NCI-H1694 (cell line): Measurements from ENCODE around the gene PIAS4.

Experiments used
- DNase-seq: peaks from one replicate; lab custom pipeline; 2025; lab: John Stamatoyannopoulos, UW

Gene PIAS4

DNA sequence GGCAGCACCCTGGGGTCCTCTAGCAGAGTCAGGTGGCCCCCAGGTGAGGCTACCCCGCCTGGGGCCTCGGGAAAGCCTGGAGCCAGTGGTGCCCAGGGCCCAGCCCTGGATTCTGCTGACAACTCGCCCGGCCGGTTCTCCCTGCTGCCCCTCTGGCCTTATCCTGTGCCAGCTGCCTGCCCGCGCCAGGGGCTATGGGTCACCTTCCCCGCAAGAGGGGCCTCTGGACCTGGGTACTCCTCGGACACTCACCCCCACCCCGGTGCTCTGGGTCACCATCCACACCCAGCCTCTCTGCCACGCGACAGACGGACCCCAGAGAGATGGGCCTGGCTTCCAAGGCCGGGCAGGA lies 35.2 kb downstream of the PIAS4 start:
- no peak for DNase-seq

DNA sequence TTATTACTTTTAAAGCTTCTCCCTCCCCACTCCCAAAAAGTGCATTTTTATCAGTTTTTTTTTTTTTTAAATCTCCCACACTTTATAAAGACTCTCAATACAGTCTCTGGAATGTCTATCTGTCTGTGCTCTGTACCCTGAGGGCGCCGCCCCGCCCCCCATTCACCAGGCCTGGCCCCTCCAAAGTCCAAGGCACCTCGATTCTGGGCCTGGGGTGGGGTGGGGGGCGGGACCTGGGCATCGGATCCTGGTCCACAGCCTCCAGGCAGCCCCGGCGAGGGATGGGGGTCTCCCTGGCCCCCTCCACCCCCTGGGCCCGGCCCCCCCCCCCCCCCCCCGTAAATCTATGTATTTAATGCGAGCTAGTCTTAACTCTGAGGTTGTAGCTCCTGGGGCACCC lies 35.9 kb downstream of the PIAS4 start:
- no peak for DNase-seq

DNA sequence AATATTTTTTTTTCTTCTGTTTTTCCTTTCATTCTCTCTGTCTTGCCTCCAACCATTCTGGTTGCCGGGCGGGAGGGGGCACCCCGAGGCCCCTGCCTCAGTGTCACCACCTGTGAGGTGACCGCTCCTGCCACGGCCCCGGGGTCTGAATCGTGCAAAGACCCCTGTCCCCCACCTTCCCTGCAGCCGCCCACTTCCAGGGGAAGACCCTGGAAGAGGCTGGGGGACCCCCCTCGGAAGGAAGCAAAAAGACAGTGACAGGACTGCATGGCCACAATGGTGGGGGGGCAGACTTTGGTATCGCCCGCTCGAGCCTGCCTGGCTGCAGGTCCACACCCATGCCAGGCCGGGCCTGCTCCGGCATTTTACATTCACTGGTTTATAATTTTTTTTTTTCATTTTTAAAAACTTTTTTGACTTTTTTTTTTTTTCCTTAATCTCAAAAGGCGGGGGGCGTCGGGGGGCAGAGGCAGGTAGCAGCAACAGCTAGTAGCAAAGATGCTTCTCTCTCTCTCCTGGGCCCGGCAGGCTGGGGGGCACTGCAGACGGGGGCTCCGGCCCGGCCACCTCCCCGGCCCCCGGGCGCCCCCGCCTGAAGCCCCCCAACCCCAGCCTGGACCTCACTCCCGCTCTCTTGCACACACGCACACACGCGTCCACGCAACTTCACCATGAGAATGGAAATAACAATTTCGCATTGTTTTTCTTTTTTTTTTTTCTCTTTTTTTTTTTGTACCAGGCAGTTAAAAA lies 36.6 kb downstream of the PIAS4 start:
- no peak for DNase-seq

DNA sequence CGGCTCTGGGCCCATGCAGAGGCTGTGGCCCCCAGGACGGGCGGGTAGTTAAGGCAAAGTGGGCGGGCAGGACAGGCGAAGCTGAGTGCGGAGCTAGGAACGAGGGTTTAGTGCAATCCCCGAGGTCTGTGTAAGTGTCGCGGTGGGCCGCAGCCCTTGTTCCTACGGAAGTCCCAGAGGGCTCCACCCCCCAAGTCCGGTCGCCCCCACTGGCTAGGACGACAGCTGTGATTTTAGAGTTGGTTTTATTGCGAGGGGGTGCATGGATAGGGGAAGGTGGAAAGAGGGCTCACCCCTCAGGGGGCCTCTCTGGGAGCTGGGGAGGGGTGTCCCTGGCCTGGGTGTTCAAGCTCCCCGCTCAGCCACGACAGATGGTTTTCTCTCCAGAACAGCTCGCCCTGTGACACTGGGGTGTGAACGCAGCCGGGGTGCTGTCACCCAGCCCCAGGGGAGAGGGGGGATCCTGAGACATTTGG lies 37.5 kb downstream of the PIAS4 start:
- DNase-seq, result no peak

DNA sequence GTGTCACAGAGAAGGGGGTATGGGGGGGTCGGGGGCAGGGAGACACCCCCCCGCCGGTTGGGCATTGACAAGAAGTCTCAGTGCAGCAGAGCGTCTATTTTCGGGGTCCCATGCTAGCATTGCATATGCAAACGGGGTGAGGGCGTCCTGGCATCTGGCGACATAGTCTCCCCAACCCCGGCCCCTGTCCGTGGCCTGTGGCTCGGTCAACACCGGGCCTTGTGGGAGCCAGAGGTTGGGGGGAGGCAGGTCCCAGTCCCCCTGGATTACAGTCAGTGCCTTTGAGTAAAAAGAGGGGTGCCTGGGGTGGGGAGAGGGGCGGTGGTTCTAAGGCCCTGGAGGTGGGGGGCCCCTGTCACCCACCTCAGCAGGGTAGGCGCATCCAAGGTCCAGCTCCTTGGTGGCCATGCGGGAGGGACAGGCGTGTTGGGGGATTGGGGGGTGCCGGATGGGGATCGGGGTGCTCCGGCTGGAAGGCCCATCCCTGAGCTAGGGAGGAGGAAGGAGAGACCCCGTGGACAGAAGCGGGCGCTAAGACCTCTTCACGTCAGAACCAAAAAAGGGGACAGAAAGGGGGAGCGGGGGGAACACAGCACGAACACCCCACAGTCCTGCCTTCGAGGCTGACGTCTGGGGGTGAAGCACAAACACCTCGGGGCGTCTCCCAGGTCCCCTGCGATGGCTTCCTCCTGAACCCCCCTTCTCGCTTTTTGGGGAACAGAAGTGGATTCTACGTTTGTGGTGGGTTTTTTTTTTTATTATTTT lies 38.2 kb downstream of the PIAS4 start:
- no peak for DNase-seq

DNA sequence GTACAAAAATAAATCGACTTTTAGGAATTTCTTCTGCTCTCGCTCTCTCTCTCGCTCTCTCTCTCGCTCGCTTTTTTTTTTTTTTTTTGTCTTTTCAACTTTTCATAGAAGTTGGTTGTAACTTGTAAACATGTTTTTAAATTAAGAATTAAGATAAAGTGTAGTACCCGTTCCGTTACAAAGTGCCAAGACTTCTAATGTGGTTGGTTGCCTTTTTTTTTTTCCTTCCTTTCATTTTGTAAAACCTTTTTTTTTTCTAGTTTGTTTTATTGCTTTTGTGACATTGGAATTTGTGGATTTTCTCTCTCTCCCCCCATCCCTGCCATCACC lies 38.8 kb downstream of the PIAS4 start:
- no peak for DNase-seq

DNA sequence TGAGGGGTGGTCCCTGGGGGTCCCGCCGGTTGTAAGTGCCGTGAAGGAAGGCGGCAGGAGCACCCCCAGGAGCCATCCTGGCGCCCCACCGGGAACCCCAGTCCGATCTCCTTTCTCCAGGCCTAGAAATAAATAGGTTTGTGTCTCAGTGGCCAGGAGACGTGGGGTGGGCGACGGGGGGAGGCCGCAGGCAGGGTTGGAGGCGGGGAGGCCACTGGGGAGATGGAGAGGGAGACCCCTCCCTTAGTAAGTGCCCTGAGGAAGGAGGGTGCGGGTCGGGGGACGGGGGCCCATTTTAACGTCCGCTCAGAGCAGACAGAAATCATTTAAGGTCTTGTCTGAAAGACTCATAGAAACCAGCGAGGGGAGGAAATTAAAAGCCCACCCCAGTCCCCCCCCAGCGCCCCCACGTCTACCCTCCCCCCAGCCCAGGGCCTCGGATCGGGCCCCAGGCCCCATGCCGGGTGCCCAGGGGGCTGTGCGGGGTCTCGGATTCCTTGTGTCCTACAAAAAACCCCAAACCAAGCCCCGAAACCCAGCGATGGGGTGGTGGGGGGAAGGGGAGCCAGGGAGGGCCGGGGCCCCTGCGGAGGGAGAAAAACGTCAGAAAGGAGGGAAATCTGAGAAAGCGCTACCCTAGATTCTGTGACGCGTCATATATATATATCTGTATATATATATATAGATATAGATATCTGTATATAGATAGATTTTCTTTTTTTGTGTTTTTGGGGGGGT lies 39.6 kb downstream of the PIAS4 start:
- no peak for DNase-seq

DNA sequence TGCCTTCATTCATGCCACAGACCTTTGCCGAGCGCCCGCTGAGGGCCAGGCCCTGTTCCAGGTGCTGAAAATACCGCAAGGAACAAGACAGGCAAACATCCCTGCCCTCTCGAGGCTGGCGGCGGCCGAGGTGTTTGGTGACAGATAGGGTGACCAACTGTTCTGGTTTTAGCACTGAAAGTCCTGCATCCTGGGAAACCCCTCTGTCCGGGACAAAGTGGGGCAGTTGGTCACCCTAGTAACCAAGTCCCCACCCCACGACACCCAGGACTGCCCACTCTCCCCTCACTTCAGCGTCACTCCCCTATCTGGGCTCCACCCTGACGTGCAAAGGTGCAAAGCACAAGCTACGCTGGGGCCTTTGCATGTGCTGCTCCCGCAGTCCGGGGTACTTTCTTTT lies 41.9 kb downstream of the PIAS4 start:
- DNase-seq, result no peak

DNA sequence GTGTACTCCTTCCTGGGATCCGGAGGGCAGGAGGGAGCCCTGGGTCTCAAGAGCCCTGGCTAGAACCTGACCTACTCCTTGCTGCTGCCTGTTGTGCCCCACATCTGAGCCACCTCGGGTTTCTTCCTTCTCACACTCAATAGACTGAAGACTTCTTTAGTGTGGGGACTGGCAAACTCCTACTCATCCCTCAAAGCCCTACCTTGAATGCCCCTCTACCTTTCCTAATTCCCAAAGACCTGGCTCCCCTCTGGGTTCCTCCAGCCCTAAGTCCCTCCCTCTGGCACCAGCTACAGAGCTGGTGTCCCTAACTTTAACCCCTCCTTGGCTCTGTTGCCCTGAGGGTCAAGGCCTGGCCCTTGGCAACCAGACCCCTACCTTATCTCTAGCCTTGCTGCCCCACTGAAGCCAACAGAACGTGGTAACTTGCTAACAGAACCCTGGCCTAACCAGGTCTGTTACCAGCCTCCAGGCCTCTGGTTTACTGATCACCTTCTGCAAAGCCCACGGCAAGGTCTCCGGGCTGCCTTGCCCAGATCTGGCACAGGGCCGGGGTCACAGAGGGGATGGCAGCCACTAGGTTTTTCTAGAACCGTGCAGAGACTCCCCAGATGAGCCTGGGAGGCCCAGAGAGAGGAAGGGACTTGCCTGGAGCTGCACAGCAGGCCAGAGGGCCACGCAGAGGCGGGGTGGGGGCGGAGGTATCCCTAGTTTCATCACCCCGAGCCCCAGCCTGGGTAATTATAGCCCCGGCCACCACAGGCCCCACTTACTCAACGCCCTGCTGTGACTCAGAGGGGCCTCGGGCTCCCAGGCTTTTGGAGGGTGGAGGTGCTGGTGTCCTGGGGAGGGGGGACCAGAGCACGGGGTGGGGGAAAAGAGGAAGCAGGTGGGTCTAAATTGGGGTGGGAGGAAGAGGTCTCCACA lies 43.9 kb downstream of the PIAS4 start:
- no peak for DNase-seq

DNA sequence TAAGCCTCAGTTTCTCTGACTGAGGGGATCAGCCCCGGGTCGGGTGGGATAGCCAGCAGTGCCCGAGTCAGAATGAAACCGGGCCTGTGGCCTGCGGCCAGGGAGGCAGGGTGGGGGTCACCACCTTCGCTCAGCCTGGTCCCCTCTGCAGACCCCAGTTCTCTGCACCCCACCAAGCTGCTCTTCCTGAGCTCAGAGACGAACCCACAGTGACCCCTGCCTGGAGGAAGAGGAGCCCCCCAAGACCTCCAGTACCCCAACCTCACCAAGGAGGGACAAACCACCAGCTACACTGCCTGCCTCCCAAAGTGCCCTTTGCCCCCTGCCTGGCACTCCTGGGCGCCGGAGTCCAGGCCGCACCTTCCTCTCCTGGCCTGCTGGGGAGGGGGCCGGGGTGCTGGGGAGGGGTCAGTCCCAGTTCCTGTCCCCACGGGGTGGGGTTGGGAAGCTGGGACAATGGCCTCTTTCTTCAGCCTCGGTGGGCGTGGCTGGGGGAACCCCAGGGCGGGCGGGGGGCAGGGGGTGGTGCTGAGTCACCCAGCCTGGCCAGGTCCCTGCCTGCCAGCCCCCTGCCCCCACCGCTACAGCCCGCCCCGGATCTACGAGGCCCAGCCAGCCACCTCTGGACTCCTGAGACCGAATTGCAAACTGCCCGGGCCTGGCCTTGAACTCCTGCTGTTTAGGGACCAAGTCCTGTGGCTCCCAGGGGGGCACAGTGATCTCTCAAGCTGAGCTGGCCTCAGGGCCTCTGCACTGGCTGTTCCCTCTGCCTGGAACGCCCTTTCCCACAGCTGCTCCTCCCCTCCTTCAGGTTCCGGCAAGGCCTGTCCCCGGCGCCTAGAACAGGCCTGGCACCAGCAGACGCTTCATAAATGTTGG lies 44.8 kb downstream of the PIAS4 start:
- no peak for DNase-seq

DNA sequence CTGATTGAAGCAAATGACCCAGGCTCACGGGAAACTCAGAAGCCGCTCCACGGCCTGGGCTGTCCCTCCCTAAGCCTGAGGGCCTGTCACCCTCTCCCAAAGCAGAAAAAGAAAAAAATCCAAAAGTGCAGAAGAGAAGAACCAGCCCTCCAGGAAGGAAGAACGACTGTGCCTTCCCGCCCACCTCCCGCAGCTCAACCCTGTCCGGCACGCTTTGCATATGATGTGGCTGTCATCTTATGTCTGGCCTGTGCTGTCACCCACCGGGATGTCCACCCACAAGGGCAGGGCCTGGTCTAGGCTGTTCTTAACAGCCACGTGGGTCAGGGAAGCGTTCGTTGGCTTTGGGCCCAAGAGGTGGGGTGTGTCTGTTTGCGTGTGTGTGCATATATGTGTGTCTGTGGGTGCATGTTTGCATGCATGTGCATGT lies 45.5 kb downstream of the PIAS4 start:
- DNase-seq, result no peak

DNA sequence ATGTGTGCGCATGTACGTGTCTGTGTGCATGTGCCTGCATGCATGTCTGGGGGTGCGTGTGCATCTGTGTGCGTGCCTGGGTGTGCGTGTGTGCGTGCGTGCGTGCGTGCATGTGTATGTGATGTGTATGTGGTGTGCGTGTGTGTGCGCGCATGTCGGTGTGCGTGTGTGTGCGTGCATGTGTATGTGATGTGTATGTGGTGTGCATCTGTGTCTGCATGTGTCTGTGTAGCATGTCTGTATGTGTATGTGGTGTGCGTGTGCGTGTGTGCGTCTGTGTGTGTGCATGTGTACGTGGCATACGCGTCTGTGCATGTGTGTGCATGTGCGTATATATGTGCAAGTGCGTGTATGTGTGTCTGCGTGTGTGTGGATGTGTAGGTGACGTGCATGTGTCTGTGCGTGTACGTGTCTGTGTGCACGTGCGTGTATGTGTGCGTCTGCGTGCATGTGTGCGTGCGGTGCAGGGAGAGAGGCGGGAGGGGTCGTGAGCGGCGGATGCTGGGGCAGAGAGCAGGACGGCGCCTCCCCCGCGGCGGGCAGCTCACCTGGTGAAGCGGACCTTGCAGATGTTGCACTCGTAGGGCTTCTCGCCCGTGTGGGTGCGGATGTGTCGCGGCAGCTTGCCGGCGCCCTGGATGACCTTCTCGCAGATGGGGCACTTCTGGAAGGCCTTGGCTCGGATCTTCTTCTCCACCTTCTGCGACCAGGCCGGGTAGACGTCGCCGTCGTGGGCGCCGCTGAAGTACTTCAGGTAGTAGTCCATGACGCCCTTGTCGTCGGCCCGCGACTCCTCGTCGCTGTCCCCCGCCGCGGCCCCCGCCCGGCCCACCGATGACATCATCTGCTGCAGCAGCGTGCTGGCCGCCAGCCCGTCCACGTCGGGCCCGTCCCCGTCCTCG lies 46.1 kb downstream of the PIAS4 start:
- DNase-seq, result no peak

DNA sequence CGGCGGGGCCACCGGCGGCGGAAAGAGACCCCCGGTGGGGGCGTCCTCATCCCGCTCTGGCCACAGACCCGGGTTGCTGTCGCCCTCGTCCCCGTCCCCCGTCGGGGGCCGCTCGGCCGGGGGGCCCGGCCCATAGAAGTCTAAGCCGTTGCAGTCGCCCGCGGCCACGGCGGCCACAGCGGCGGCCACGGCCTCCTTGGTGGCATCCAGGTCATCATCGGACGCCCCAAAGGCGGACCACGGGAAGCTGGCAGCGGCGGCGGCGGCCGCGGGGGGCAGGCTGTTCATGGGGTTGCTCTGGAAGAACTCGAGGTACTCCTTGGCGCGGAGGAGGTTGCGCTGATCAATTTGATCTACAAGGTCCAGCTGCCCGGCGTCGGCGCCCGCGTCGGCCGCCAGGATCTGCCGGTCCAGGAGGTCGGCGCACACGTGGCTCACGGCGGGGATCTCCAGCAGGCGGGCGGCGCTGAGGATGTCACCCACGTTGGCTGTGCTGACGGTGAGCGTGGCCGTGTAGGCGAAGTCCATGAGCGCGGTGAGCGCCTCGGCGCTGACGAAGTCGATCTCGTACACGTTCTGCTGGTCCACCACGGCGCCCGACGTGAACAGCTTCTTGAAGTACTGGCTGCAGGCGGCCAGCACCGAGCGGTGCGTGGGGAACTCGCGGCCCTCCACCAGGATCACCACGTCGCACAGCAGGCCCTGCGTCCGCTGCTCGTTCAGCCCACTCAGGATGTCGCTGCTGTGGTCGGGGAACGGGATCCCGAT lies 47.1 kb downstream of the PIAS4 start:
- no peak for DNase-seq

DNA sequence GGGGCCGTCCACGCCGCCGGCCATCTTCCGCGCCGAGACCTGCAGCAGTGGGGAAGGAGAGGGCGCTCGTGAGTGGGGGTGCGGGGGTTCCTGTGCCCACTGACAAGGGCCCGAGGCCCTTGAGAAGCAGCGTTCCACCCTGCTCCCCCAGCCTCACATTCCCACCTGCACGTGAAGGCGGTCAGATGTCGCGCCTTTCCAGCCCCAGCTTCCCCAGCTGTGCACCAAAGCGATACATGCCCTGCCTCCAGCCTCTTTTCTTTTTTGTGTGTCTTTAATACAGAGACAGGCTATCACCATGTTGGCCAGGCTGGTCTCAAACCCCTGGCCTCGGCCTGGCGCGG lies 47.6 kb downstream of the PIAS4 start:
- DNase-seq, result no peak

DNA sequence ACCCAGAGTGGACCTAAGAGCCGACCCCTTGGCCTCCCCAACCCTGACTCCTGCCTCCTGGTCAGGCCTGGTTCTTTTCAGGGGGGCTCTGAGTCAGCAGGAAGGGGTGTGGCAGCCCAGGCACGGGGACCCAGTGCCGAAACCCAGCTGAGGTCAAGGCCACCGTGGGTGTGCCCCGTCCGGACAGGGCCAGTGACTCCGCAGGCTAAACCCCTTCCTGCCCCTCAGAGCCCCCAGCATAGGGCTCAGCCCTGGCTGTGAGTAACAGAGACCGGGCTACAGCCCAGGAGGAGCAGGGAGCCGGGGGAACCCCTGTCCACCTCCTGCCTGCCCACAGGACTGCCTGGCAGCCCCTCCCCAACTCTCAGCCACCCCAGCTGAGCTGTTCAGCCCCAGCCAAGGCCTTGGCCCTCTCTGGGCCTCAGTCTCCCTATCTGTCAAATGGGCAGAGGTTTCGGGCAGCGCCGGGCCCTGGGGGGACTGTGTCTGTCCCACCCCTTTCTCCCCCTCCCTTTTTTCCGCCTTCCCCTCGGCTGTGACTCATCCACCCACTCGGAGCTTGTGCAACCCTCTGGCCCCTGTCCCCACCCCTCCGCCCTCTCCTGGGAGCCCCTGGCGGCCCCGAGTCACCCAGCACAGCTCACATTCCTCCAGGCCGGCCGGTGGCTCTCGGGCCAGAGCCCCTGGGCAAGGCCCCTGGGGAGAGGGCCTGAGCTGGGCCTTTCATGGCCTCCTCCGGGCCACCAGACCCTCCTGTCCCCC lies 50.6 kb downstream of the PIAS4 start:
- no peak for DNase-seq

DNA sequence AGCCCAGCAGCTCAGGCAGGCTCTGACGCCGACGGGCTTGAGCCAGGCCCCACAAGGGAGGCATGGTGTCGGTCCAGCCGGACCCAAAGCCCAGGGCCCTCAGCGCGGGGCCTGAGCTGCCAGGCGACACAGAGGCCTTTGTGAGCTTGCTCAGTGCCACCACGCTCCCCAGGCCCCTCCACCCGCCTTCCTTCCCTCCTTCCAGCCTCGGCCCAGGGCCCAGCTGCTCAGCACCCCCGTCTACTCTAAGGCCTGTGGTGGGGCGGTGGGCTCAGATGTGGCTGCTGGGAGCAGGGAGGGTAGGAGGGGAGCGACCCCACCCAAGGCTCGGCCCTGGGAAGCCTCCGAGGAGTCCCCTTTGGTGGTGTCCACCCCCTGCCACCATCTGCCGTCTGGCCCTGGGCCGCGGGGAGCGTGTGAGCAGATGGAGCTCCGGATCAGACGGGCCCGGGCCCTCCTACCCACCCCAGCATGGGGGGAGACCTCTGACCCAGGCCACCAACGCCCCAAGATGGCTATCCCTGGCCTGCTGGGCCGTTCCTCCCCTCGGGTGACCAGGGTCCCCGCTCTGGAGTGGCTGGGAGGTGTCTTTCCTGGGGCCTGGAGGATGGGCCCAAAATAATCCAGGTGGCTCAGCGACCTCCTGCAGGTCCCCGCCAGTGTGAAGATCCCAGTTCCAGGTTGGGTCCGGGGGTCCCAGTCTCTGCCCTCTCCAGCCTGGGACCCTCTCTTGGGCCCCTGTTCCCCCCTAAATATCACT lies 51.3 kb downstream of the PIAS4 start:
- no peak for DNase-seq

DNA sequence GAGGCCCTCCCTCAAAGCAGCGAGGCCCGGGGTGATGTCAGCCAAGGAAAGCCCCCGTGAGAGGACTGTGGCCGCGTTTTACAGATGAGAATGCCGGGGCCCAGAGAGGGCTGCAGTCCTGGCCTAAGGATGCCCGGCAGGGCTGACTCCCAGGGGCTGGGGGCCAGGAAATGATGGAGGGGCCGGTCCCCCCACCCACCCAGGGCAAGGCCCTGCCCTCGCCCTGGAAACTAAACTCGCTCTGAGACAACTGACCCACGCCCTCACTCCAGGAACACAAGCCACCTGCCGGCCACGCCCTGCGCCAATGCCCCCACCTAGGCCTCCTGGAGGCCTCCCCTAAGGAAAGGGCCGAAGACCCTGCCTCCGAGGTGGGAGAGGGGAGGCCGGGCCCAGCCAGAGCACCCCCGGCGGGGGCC lies 51.9 kb downstream of the PIAS4 start:
- no peak for DNase-seq
